Hematopoietic multipotent progenitor cell (in vitro differentiated cells): ENCODE measurements around the gene CCL5. TPM values are rescaled to one million over a fixed set of nuclear protein-coding genes. Genes with fewer than 3 reads are reported as not detected.

Experiments used
- small RNA-seq: library from RNA; depleted of rRNA; stranded (forward); fragments of <200 nt; gene quantifications from one replicate; pipeline ENCODE3, GENCODE V24; 2012
- total RNA-seq: library from RNA; depleted of rRNA; stranded (reverse); fragments of >200 nt; gene quantifications from one replicate; pipeline ENCODE4 v1.2.3, GENCODE V29; 2012

CCL5 gene
- total RNA-seq, 1 donor: 1.3 TPM

Small RNAs within 50 kb of the gene (small RNA-seq; reads per million reads assigned to genes)
- 171 reads per million, percentile 98 among the genes with 10 or more reads in this experiment for gene RF00100

Other genes with a start within 250 kb of the CCL5 start
- gene RASL10B, start 148.7 kb downstream of the CCL5 start, total RNA-seq: 2.2 TPM
- 0.54 TPM for gene GAS2L2, start 127.1 kb downstream of the CCL5 start, total RNA-seq
- 0.27 TPM for gene C17orf50, start 119.5 kb downstream of the CCL5 start, total RNA-seq
- 33.4 TPM for gene MMP28, start 84.7 kb downstream of the CCL5 start, total RNA-seq
- 61.4 TPM for gene TAF15, start 70.9 kb downstream of the CCL5 start, total RNA-seq
- not detected for gene HEATR9, start 11.5 kb downstream of the CCL5 start, total RNA-seq
- 0.54 TPM for gene RDM1, start 50.4 kb upstream of the CCL5 start, total RNA-seq
- not detected for gene LYZL6, start 63.4 kb upstream of the CCL5 start, total RNA-seq
- not detected for gene CCL16, start 101.1 kb upstream of the CCL5 start, total RNA-seq
- not detected for gene CCL14, start 106.4 kb upstream of the CCL5 start, total RNA-seq
- gene CCL15, start 121.2 kb upstream of the CCL5 start, total RNA-seq: not detected
- gene CCL23, start 137.6 kb upstream of the CCL5 start, total RNA-seq: 0.81 TPM
- not detected for gene CCL18, start 183.9 kb upstream of the CCL5 start, total RNA-seq
- gene CCL3, start 209.8 kb upstream of the CCL5 start, total RNA-seq: 1.6 TPM
- gene CCL4, start 223.5 kb upstream of the CCL5 start, total RNA-seq: 1.6 TPM